GM13976 (cell line): ENCODE data around the gene ARHGAP26.

Experiments used
- DNase-seq: peaks from one replicate; pipeline ENCODE4 v3.0.0; 2012; ENCODE audit warnings: low spot score
- CTCF ChIP-seq: IDR thresholded peaks from 2 replicates; pipeline ENCODE4 v1.5.1; 2012; ENCODE audit warnings: borderline replicate concordance, mild to moderate bottlenecking; ENCODE audit not compliant: insufficient read depth; ENCODE audit errors: extremely low read depth, missing control alignments, control extremely low read depth
- in situ Hi-C: fragments of 300-500 bp; cut with MboI; formaldehyde crosslinking; loops from one replicate; pipeline ENCODE4 v1.12.0; 2022; ENCODE audit warnings: low sequenced_read_pairs, mixed read lengths, inconsistent platforms; ENCODE audit not compliant: unreplicated experiment

The ARHGAP26 gene

DNA sequence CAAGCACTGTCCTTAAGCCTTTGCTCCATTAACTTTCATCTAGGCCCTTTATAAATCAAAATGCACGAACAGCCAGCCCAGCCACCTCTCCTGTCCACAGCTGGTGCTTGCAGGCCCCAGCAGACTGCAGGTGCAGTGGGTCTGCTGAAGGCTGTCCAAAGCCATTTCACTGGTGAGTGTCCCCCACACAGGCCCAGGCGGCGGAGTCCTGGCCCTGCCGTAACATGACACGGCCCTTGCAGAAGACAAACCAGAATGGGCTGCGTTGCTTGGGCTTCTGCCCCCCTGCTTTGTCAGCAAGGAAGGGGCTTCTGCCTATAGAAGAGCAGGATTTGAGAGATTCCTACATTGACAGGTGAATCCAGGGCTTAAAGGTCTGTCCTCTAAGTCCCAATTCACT, 444.7 kb downstream of the ARHGAP26 start:
- no peak for TF ChIP-seq CTCF
- in situ Hi-C loops, result loop anchor here (25.0 kb wide), 2 partner anchors 597 to 747 kb away; partner anchors contain the start of gene HMHB1

GRCh38 chr5:143215690-143216089, 445.5 kb downstream of the ARHGAP26 start:
- DNase-seq, result no peak
- in situ Hi-C loops, result loop anchor here (25.0 kb wide), 2 partner anchors 597 to 747 kb away; partner anchors contain the start of gene HMHB1
- no peak for TF ChIP-seq CTCF

More for the DNA sequence above, 444.7 kb downstream of the ARHGAP26 start:
- no peak for DNase-seq

DNA sequence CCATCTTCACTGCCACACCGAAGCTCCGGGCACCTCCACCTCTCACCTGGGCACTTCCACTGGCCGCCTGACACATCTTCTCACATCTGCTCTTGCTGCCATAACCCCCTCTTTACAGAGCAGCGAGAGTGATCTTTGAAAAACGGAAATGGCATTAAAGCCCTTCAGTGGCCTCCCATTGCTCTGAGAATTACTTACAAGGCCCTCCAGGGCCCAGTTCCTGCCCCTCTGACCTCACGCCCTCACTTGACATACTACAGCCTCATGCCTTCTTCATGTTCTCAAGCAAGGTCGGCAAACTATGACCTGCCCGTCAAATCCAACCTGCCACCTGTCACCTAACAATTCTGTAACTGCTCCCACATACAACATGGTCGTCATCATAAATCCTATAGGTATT, 446.0 kb downstream of the ARHGAP26 start:
- no peak for DNase-seq
- in situ Hi-C loops, result loop anchor here (25.0 kb wide), 2 partner anchors 596 to 746 kb away; partner anchors contain the start of gene HMHB1
- TF ChIP-seq CTCF, result no peak

GRCh38 chr5:143217065-143217803, 447.1 kb downstream of the ARHGAP26 start:
- no peak for DNase-seq
- no peak for TF ChIP-seq CTCF
- in situ Hi-C loops, result loop anchor here (25.0 kb wide), 2 partner anchors 595 to 745 kb away; partner anchors contain the start of gene HMHB1

DNA sequence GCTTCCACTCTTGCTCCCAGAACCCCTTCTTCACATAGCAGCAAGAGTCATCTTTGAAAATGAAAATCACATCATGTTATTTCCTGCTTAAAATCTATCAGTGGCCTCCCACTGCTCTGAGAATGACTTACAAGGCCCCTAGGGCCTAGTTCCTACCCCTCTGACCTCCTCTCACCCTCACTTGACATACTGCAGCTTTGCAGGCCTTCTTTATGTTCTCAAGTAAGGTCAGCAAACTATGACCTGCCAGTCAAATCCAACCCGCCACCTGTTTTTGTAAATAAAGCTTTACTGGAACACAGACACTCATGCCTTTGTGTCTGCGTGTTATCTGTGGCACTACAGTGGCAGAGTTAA, 447.6 kb downstream of the ARHGAP26 start:
- in situ Hi-C loops, result loop anchor here (25.0 kb wide), 2 partner anchors 595 to 745 kb away; partner anchors contain the start of gene HMHB1
- no peak for DNase-seq
- TF ChIP-seq CTCF, result no peak

DNA sequence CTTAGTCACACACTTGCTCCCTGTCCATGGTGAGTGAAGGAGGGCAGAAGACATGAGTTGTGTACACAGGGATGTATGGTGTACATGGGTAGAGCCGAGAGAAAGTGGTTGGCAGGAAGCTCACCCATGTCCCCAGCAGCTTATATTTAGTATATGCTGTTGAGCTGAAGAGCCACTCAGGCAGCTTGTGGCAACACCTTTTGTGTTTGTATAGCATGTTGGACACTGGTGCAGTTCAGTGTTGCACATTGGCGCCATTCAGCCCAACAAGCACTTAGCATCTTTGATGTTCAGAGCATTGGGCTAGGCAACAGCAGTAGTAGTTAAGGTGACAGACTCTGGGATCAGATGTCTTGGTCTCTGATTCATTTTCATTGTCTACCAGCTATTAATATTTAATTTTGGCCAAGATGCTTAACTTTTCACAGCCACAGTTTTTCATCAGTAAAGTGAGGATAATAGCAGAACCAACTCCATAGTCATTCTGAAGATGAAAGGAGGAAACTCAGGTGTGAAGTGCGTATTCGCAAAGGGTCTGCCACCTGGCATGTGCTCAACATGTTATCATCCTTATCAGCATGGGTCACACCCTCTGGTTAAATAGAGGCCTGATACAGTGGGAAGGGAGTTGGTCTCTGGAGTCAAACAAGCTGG, 448.5 kb downstream of the ARHGAP26 start:
- in situ Hi-C loops, result loop anchor here (25.0 kb wide), 2 partner anchors 594 to 744 kb away; partner anchors contain the start of gene HMHB1
- no peak for TF ChIP-seq CTCF
- no peak for DNase-seq
